Activated CD8-positive, alpha-beta memory T cell treated with anti-CD3 and anti-CD28 coated beads, Interleukin-2, amount 50 U/mL, for 24 hours (primary cell): ENCODE measurements around the gene GRID1.
"Not testable (repeated sequence)": the region's sequence is repeated elsewhere in the genome, so short reads cannot be mapped to it uniquely, and the experiment has no call there.

ENCODE experiments used
- DNase-seq: peaks from one replicate; pipeline ENCODE4 v3.0.0-alpha.2; 2020; ENCODE audit errors: extremely low read depth

GRID1 gene

DNA sequence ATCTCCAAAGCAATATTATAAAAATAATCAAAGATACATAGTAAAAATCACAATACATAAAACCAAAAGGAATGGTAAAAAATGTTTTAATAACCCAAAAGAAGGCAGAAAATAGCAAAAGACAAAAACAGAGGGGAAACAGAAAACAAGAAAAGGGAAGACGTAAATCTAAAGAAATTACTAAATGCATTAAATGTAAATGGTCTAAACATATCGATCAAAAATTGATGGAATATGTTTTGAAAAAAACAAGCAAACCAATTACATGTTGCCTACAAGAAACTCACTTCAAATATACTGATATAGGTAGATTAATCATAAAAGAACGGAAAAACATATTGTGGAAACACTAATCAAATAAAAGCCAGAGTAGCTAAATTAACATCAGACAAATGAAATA, 369.1 kb downstream of the GRID1 start:
- no peak for DNase-seq

DNA sequence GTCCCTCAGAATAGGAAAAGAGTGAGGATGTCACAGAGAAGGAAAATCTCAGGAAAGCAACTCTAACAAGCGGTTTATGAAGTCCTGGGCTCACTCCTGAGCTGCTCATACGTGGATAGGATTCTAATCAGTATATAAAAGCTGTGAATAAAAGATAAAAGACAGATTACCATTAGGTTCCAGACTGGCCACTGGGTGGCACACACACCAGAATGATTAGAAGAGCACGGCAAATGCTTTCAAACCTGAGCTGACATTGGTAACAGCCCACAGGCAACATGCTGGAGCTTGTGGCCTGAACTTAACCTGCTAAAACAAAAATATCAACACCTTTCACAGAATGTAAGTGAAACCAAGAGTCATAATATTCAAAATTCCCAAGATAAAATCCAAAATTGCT, 370.8 kb downstream of the GRID1 start:
- DNase-seq: no peak

DNA sequence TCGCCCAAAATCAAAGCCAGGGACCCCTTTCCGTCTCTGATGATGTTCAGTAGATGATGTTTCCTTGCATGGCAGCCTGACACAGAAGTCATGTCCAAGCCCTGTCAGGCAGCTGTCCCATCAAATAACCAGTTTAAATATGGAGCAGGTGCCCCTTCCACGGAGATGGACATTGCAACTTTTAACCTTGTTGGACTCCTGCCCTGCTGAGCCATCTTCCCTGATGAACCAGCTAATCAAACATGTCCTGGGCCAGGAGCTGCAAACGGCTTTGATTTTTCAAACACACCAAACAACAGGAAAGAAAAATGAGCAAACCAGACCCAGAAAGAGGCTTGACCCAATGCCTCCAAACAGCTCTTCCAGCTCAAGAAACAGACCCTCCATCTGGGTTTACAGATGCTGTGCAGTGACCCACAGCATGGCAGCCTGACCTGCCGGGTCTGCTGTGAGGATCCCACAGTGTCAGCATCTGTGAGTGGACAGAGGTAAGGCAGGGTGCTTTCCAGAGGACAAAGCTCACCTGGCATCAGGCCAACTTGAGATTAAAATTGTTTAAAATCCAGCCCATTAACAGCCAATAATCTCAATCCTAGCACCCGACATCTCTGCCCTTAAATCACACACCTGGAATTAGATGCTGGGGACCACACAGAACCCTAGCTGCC, 372.6 kb downstream of the GRID1 start:
- no peak for DNase-seq

DNA sequence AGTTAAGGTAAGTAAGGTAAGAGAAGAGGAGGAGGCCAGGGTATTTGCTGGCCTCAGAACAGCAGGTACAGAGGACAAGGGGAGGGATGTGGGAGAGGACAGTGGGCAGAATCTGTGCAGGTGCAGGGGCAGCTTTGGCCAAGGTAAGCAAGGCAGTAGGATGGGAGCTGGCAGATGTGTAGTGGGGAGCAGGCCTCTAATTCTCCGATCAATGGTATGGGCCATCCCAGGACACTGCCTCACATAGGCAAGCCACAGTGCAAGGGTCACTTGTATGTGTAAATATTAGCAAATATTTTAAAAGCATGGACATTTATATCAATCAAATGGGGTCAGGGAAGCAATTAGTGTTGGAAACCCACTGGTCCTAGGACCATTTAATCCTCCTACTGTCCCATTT, 373.5 kb downstream of the GRID1 start:
- no peak for DNase-seq

DNA sequence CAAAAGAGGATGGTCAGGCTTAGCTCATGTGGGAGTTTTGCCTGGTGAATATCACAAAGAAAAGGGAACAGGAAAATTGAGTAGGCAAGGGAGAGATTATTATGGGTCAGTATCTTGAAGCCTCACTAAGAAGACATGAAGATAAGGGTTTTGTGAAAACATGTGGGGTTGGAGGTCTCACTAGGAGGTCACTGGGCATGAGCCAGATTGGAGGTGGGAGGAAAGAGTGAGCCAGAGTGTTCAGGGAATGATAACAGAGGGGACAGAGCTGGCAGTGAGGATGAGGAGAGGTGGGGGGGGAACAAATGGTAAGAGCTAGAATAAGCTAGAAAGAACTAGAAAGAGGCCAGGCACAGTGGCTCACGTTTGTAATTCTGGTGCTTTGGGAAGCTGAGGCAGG, 374.3 kb downstream of the GRID1 start:
- no peak for DNase-seq

DNA sequence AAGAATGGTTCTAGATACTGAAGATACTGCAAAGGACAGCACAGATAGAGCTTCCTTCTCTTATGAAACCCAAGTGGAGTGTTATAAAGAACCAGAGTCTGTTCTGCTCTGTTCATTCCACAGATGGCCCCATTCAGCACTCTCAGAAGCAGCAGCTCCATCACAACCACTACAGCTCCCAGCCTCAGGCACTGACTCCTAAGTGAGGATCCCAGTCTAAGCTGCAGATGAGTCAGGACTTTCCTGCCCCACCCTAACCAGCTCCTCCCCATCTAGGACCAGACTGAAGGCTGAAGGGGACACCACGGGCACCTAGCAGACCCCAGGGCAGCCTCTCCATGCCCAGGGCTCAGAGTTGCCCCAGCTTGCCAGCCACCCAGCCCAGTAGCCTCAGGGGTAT, 379.8 kb downstream of the GRID1 start:
- DNase-seq: no peak

- DNase-seq: no peak
Measured at GRCh38 chr10:85983051-85983450, 383.5 kb downstream of the GRID1 start.

DNA sequence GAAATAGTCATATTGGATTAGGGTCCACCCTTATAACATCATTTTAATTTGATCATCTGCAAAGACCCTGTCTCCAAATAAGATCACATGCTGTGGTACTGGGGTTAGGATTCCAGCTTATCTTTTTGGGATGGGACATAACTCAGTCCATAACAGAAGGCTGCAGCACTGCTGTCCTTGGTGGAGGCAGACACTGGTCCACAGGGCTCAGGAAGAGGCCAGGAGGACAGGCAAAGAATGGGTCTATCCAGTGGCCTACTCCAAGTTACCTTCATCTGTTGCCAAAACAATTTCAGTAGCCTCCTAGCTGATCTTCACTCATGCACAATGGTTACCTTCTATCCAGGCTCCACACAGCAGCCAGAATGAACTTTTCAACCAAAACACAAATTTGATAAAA, 387.0 kb downstream of the GRID1 start:
- no peak for DNase-seq

DNA sequence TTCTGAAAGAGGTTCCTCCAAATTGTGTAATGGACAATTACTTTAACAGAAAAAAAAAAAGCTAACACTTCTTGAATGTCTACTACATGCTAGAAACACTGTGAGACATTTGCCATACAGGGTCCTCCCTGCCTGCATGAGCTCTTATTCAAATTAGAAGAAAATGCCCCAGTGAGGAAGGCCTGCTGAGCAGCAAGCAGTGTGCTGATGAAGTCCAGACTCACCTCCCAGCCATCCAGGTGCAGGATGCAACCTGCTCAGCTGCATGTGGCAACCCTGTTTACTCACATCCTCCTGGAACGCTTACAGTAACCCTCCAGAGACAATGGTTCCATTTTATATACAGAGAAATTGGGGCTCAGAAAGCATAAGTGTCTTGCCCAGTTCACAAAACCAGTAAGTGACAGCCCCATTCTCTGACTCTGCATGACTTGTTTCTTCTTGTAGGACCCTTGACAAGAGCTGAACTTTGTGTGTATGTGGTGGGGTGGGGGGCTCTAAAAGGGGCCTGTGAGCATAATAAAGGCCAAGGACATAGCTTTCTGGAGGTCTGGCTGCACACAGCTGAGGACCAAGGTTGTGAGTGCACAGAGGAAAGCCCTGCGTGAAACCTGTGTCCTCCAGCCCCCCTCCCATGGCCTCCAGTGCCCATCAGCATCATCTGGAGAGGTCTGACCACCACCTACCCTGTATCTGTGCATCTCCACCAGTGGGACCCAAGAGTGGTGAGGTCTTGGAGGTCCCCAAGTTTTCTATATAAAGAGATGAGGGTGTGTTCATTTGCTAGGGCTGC, 387.8 kb downstream of the GRID1 start:
- DNase-seq: no peak

DNA sequence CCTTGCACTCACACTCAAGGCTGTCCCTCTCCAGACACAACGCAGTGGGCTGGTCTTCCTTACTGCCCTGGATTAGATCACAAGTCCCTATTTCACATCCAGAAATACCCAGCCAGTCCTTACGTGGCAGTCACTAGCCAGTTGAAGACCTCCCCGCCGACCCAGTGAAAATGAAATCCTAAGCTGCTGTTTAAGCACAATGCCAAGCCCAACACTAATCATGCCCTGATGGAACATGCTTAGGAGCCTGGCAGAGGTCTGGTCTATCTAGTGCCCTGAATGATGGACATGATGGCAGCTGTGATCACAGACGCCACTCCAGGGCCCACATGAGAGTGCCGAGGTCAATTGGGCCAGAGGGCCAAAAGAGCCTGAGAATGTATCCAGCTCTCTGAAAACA, 389.0 kb downstream of the GRID1 start:
- DNase-seq: no peak

GRCh38 chr10:85976267-85976793, 390.3 kb downstream of the GRID1 start:
- DNase-seq: no peak

- no peak for DNase-seq
Measured at GRCh38 chr10:85971494-85971893, 395.1 kb downstream of the GRID1 start.

DNA sequence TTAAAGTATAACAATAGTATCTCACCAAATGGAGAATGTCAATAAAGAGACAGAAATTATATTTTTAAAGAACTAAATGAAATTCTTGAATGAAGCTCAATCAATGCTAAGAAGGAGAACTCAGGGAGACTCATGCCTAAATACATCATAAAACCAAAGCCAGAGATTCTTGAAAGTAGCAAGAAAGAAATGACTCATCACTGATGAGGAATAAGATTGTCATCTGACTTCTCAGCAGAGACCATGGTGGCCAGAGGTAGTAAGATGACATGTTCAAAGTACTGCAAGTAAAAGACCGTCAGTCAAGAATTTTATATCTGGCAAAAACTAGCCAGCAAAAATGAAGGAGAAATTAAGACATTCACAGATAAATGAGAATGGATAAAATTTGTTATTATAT, 399.0 kb downstream of the GRID1 start:
- DNase-seq: no peak

GRCh38 chr10:85961479-85962067, 405.0 kb downstream of the GRID1 start:
- no peak for DNase-seq

- DNase-seq: no peak
Measured at GRCh38 chr10:85961073-85961472, 405.5 kb downstream of the GRID1 start.

- no peak for DNase-seq
Measured at GRCh38 chr10:85959239-85959638, 407.4 kb downstream of the GRID1 start.

- DNase-seq: no peak
Measured at GRCh38 chr10:85950921-85951320, 415.7 kb downstream of the GRID1 start.

GRCh38 chr10:85946713-85947326, 419.8 kb downstream of the GRID1 start:
- no peak for DNase-seq

DNA sequence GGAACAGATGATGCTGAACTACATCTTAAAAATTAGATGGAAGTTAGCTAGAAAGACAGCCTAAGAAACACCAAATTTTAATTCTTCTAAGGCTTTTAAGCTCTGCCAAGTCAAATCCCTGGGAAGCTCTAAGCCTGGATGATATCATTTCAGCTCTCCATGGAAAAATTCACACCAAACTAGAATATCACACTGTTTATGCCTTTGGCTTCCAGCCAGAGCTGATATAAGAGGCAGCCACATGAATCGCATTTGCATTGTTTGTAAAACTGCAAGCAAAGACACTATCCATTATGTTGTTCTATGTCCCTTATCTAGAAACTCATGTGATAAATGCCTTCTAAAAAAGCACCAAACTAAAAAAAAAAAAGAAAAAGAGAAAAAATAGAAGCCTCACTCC, 430.4 kb downstream of the GRID1 start:
- no peak for DNase-seq

- DNase-seq: no peak
Measured at GRCh38 chr10:85934586-85934985, 432.0 kb downstream of the GRID1 start.

DNA sequence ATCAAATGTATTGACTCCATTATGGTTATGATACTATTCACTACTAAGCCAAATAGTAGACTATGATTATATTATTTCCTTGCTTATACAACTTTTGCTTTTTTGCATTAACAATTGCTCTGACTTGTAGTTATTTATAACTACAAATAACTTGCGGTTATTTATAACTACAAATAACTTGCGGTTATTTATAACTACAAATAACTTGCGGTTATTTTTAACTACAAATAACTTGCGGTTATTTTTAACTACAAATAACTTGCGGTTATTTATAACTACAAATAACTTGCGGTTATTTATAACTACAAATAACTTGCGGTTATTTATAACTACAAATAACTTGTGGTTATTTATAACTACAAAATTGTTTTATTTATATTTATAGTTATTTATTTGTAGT, 436.6 kb downstream of the GRID1 start:
- not testable (repeated sequence) for DNase-seq

DNA sequence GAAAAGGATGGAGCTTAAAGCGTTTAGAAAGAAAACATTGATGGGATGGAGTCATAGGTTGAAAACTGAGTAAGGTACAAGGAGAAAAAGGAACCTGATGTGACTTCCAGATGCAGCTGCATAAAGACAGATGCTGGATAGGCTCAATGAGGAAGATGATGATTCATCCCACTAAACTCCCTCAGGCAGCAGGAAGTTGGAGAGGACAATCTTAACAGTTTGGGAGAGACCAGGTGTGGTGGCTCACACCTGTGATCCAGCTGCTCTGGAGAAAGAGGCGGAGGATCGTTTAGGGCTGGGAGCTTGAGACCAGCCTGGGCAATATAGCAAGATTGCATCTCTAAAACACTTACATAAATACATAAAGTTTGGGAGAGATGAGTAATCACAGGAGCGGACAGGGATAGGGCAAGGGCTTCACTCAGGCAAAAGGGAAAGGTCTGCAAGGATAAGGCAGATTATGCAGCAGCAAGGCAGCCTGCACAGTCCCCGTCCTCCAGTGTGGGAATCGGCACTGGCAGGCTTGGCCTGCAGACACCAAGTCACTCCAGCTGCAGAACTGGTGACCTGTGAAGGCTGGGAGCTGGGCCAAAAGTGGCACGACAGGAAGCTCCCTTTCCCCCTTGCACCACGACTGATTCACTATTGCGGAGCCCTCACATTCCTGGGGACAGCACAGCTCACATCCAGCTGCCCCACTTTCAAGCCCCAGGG, 438.5 kb downstream of the GRID1 start:
- no peak for DNase-seq
